GM18858 (cell line): ENCODE measurements around the gene SERPINB13.
A peak's percentile ranks its signal among the peaks of the same experiment; 100 is the strongest.

Source experiments
- ATAC-seq: cut with Tn5 transposase; IDR thresholded peaks from one replicate; pipeline ENCODE4 v1.9.1; 2021; ENCODE audit not compliant: unreplicated experiment

Gene SERPINB13

GRCh38 chr18:63586966-63587365 lies at the start of gene SERPINB13:
TSS of gene SERPINB13 (plus strand) at chr18:63587343. CDS start at chr18:63588668, 1,325 bp downstream.
- no peak for ATAC-seq

GRCh38 chr18:63539904-63540510 lies 47.1 kb upstream of the SERPINB13 start:
- no peak for ATAC-seq

- no peak for ATAC-seq
Measured at GRCh38 chr18:63542069-63542468, 45.1 kb upstream of the SERPINB13 start, which contains the start of gene SERPINB12. TSS of gene SERPINB12 (plus strand) at chr18:63542369. CDS start at chr18:63556160, 13,791 bp downstream.

GRCh38 chr18:63544017-63544416 lies 43.1 kb upstream of the SERPINB13 start:
- no peak for ATAC-seq

GRCh38 chr18:63545000-63545399 lies 42.1 kb upstream of the SERPINB13 start:
- ATAC-seq, result no peak

- no peak for ATAC-seq
Measured at GRCh38 chr18:63550068-63550467, 37.1 kb upstream of the SERPINB13 start.

- no peak for ATAC-seq
Measured at GRCh38 chr18:63551769-63552168, 35.4 kb upstream of the SERPINB13 start.

GRCh38 chr18:63552581-63552980 lies 34.6 kb upstream of the SERPINB13 start:
- no peak for ATAC-seq

- ATAC-seq, result no peak
Measured at GRCh38 chr18:63553081-63553480, 34.1 kb upstream of the SERPINB13 start.

- no peak for ATAC-seq
Measured at GRCh38 chr18:63559567-63560491, 27.3 kb upstream of the SERPINB13 start.

- peak; percentile 74 for ATAC-seq
Measured at GRCh38 chr18:63562284-63562683, 24.9 kb upstream of the SERPINB13 start.

GRCh38 chr18:63564021-63564420 lies 23.1 kb upstream of the SERPINB13 start:
- ATAC-seq, result no peak

- no peak for ATAC-seq
Measured at GRCh38 chr18:63564561-63564960, 22.6 kb upstream of the SERPINB13 start.

GRCh38 chr18:63567276-63567675 lies 19.9 kb upstream of the SERPINB13 start:
- no peak for ATAC-seq

- no peak for ATAC-seq
Measured at GRCh38 chr18:63567825-63568224, 19.3 kb upstream of the SERPINB13 start.

GRCh38 chr18:63570721-63571120 lies 16.4 kb upstream of the SERPINB13 start:
- ATAC-seq, result no peak

GRCh38 chr18:63575681-63576080 lies 11.5 kb upstream of the SERPINB13 start:
- no peak for ATAC-seq

GRCh38 chr18:63578357-63578958 lies 8.7 kb upstream of the SERPINB13 start:
- ATAC-seq, result peak; percentile 69

GRCh38 chr18:63579616-63580015 lies 7.5 kb upstream of the SERPINB13 start:
- no peak for ATAC-seq

- ATAC-seq, result no peak
Measured at GRCh38 chr18:63585988-63586387, 1.2 kb upstream of the SERPINB13 start.

- no peak for ATAC-seq
Measured at GRCh38 chr18:63586431-63586830, 712 bp upstream of the SERPINB13 start.

GRCh38 chr18:63588909-63589308 lies 1.8 kb downstream of the SERPINB13 start:
- no peak for ATAC-seq
